Measurements from ENCODE around the gene HLA-B.

Gene HLA-B

DNA sequence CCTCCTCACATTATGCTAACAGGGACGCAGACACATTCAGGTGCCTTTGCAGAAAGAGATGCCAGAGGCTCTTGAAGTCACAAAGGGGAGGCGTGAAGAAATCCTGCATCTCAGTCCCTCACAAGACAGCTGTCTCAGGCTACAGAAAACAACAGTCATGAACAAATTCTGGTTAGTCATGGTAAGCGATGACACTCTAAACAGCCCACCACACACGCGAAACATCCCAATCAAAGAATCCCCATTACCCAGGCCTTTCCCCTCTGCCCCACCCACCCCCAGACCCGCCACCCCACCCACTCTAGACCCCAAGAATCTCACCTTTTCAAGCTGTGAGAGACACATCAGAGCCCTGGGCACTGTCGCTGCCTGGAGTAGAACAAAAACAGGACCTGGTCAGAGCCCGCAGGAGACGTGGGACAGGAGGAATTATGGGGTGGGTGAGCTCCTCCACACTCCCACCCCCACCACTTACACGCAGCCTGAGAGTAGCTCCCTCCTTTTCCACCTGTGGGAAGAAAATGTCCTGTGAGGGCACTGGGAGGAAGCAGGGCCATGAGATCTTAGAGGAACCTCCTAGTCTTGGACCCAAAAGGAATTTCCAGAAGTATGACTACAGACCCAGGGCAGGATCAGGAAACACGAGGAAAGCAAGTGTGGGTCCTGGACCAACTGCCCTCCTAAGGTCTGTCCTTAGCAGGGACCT is 2.7 kb downstream of the HLA-B start:
- Histone ChIP-seq H3K4me1 (ENCODE audit: control insufficient read depth in 2 of 2, insufficient read depth in 1 of 2, low read depth in 1 of 2, low read length in 2 of 2) (peaks cover 0 to 2% of the 10 kb centered on the region in 2 donors), H3K27ac (replicated peaks; ENCODE audit: low read length) (no peak overlapping the region), H3K27me3 (ENCODE audit: control insufficient read depth in 3 of 3, insufficient read depth in 3 of 3, low read depth in 1 of 3, low read length in 3 of 3) (peaks cover 0 to 49% (median 32%) of the 10 kb centered on the region in 3 experiments), H2BK120ac (ENCODE audit: low read depth, low read length) (no peak overlapping the region), H4K8ac (ENCODE audit: low read depth, low read length) (no peak overlapping the region), H2BK15ac (ENCODE audit: low read length) (no peak overlapping the region), H3K9ac (ENCODE audit: low read depth, low read length, poor library complexity) (no peak overlapping the region), H3K79me1 (ENCODE audit: low read depth, low read length) (no peaks in the 10 kb centered on the region), H2BK5ac (ENCODE audit: low read length) (no peak overlapping the region), H3K4me3 (ENCODE audit: low read length in 2 of 2) (no peak overlapping the region), H3K4ac (ENCODE audit: low read length) (no peak overlapping the region), H3K23ac (ENCODE audit: low read depth, low read length, poor library complexity) (no peak overlapping the region), H2AFZ (ENCODE audit: low read length) (no peak overlapping the region), H3K18ac (ENCODE audit: low read length) (no peak overlapping the region), H2AK5ac (ENCODE audit: low read depth, low read length) (no peak overlapping the region), H3K36me3 (replicated peaks in 1 of 2; ENCODE audit: control insufficient read depth in 2 of 2, insufficient read depth in 2 of 2, low read length in 2 of 2) (no peaks in the 10 kb centered on the region), H2BK12ac (ENCODE audit: low read length) (no peak overlapping the region), H3K14ac (ENCODE audit: low read length) (no peak overlapping the region), H3K4me2 (ENCODE audit: insufficient read depth, low read length, poor library complexity, severe bottlenecking) (no peak overlapping the region), H4K91ac (ENCODE audit: low read depth, low read length, poor library complexity) (no peak overlapping the region), H3K9me3 (replicated peaks in 1 of 2; ENCODE audit: control insufficient read depth in 2 of 2, insufficient read depth in 1 of 2, low read depth in 1 of 2, low read length in 2 of 2) (no peaks in the 10 kb centered on the region)
- no peak for DNase-seq (ENCODE audit: low spot score)
- no CpG with 5 or more reads among the region's 11 CpGs for WGBS, 2 donors (ENCODE audit: extremely low coverage in 2 of 2, insufficient read length in 2 of 2, insufficient replicate concordance in 1 of 2)

DNA sequence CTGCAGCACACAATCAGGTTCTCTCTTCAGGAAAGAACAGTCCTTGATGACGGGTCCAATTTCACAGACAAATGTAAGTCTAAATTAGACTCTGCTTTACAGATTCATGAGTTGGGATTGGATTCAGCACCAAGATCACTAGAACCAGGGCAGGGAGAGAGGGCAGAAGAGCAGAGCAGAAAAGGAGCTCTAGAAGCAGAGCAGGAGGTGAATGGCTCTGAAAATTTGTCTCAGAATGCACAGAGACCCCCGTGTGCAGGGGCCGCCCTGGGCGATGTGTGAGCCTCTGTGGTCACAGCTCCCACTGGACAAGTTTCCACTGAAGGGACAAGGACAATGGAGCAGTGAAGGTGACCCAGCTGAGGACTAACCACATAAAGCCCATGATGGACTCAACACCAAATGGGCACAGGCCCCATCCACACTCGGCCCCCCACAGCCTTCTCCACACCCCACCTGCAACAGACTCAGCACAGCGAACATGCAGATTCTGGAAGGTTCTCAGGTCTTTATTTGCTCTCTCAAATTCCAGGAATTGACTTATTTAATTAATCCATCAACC is 3.5 kb downstream of the HLA-B start:
- Histone ChIP-seq H3K4me3 (ENCODE audit: low read length in 2 of 2) (no peak overlapping the region), H2AFZ (ENCODE audit: low read length) (no peak overlapping the region), H3K23ac (ENCODE audit: low read depth, low read length, poor library complexity) (no peak overlapping the region), H3K9me3 (replicated peaks in 1 of 2; ENCODE audit: control insufficient read depth in 2 of 2, insufficient read depth in 1 of 2, low read depth in 1 of 2, low read length in 2 of 2) (no peaks in the 10 kb centered on the region), H3K9ac (ENCODE audit: low read depth, low read length, poor library complexity) (no peak overlapping the region), H3K27me3 (ENCODE audit: control insufficient read depth in 3 of 3, insufficient read depth in 3 of 3, low read depth in 1 of 3, low read length in 3 of 3) (peaks cover 0 to 42% (median 28%) of the 10 kb centered on the region in 3 experiments), H2BK5ac (ENCODE audit: low read length) (no peak overlapping the region), H3K4ac (ENCODE audit: low read length) (no peak overlapping the region), H2BK120ac (ENCODE audit: low read depth, low read length) (no peak overlapping the region), H3K79me1 (ENCODE audit: low read depth, low read length) (no peaks in the 10 kb centered on the region), H3K4me1 (ENCODE audit: control insufficient read depth in 2 of 2, insufficient read depth in 1 of 2, low read depth in 1 of 2, low read length in 2 of 2) (peaks cover 0 to 2% of the 10 kb centered on the region in 2 donors), H4K8ac (ENCODE audit: low read depth, low read length) (no peak overlapping the region), H3K36me3 (replicated peaks in 1 of 2; ENCODE audit: control insufficient read depth in 2 of 2, insufficient read depth in 2 of 2, low read length in 2 of 2) (no peaks in the 10 kb centered on the region), H3K27ac (replicated peaks; ENCODE audit: low read length) (no peak overlapping the region), H3K14ac (ENCODE audit: low read length) (no peak overlapping the region), H3K4me2 (ENCODE audit: insufficient read depth, low read length, poor library complexity, severe bottlenecking) (no peak overlapping the region), H3K18ac (ENCODE audit: low read length) (no peak overlapping the region), H2BK12ac (ENCODE audit: low read length) (no peak overlapping the region), H2AK5ac (ENCODE audit: low read depth, low read length) (no peak overlapping the region), H2BK15ac (ENCODE audit: low read length) (no peak overlapping the region), H4K91ac (ENCODE audit: low read depth, low read length, poor library complexity) (no peak overlapping the region)
- no peak for DNase-seq (ENCODE audit: low spot score)
- WGBS, 2 donors (ENCODE audit: extremely low coverage in 2 of 2, insufficient read length in 2 of 2, insufficient replicate concordance in 1 of 2) = no CpG with 5 or more reads among the region's 6 CpGs

DNA sequence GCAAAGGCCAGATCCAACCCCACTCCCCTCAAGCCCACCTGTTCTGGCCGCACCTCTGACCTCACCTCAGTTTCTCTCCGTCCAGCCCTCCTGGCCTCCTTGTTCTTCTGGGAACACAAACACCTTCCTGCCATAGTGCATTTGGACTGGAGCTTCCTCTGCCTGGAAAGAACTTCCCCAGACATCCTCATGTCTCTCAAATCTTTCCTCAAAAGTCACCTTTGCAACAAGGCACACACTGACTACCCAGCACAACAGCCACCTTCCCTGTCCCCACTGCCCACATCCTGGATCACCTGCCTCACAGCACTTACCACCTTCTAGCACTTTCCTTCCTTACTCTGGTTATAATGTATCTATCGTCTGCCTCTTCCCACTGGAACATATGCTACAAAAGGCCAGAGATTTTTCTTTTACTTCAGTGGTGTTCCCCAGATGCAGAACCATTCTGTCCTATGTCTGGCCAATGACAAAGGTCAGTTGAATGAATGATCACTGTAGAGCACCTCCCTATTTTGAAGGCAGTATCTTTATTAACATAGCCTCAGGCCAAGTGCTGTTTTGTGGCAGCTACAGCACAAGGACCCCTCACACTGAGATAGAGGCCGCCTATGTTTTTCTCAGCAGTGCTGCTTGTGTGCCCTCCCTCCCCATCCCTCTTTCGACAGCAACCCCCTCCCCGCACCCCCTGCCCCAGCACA is 4.1 kb downstream of the HLA-B start:
- Histone ChIP-seq H3K4me3 (ENCODE audit: low read length in 2 of 2) (no peak overlapping the region), H3K79me1 (ENCODE audit: low read depth, low read length) (no peaks in the 10 kb centered on the region), H2BK120ac (ENCODE audit: low read depth, low read length) (no peak overlapping the region), H3K9me3 (replicated peaks in 1 of 2; ENCODE audit: control insufficient read depth in 2 of 2, insufficient read depth in 1 of 2, low read depth in 1 of 2, low read length in 2 of 2) (no peaks in the 10 kb centered on the region), H3K4me2 (ENCODE audit: insufficient read depth, low read length, poor library complexity, severe bottlenecking) (no peak overlapping the region), H2BK15ac (ENCODE audit: low read length) (no peak overlapping the region), H3K23ac (ENCODE audit: low read depth, low read length, poor library complexity) (no peak overlapping the region), H2AFZ (ENCODE audit: low read length) (no peak overlapping the region), H3K4me1 (ENCODE audit: control insufficient read depth in 2 of 2, insufficient read depth in 1 of 2, low read depth in 1 of 2, low read length in 2 of 2) (peaks cover 0 to 2% of the 10 kb centered on the region in 2 donors), H3K27me3 (ENCODE audit: control insufficient read depth in 3 of 3, insufficient read depth in 3 of 3, low read depth in 1 of 3, low read length in 3 of 3) (peaks cover 0 to 36% (median 24%) of the 10 kb centered on the region in 3 experiments), H3K14ac (ENCODE audit: low read length) (no peak overlapping the region), H3K27ac (replicated peaks; ENCODE audit: low read length) (no peak overlapping the region), H2BK12ac (ENCODE audit: low read length) (no peak overlapping the region), H4K8ac (ENCODE audit: low read depth, low read length) (no peak overlapping the region), H2BK5ac (ENCODE audit: low read length) (no peak overlapping the region), H3K9ac (ENCODE audit: low read depth, low read length, poor library complexity) (no peak overlapping the region), H3K18ac (ENCODE audit: low read length) (no peak overlapping the region), H3K36me3 (replicated peaks in 1 of 2; ENCODE audit: control insufficient read depth in 2 of 2, insufficient read depth in 2 of 2, low read length in 2 of 2) (no peaks in the 10 kb centered on the region), H3K4ac (ENCODE audit: low read length) (no peak overlapping the region), H4K91ac (ENCODE audit: low read depth, low read length, poor library complexity) (no peak overlapping the region), H2AK5ac (ENCODE audit: low read depth, low read length) (no peak overlapping the region)
- no CpG with 5 or more reads among the region's 6 CpGs for WGBS, 2 donors (ENCODE audit: extremely low coverage in 2 of 2, insufficient read length in 2 of 2, insufficient replicate concordance in 1 of 2)
- DNase-seq (ENCODE audit: low spot score) = no peak

GRCh38 chr6:31352310-31352682 is 4.7 kb downstream of the HLA-B start:
- Histone ChIP-seq H3K27me3 (ENCODE audit: control insufficient read depth in 3 of 3, insufficient read depth in 3 of 3, low read depth in 1 of 3, low read length in 3 of 3) (peaks cover 0 to 31% (median 18%) of the 10 kb centered on the region in 3 experiments), H3K4me2 (ENCODE audit: insufficient read depth, low read length, poor library complexity, severe bottlenecking) (no peak overlapping the region), H2BK12ac (ENCODE audit: low read length) (no peak overlapping the region), H3K27ac (replicated peaks; ENCODE audit: low read length) (no peak overlapping the region), H3K4me3 (ENCODE audit: low read length in 2 of 2) (no peak overlapping the region), H2BK5ac (ENCODE audit: low read length) (no peak overlapping the region), H2AK5ac (ENCODE audit: low read depth, low read length) (no peak overlapping the region), H4K8ac (ENCODE audit: low read depth, low read length) (no peak overlapping the region), H3K4ac (ENCODE audit: low read length) (no peak overlapping the region), H2BK120ac (ENCODE audit: low read depth, low read length) (no peak overlapping the region), H4K91ac (ENCODE audit: low read depth, low read length, poor library complexity) (no peak overlapping the region), H3K23ac (ENCODE audit: low read depth, low read length, poor library complexity) (no peak overlapping the region), H3K9ac (ENCODE audit: low read depth, low read length, poor library complexity) (no peak overlapping the region), H3K9me3 (replicated peaks in 1 of 2; ENCODE audit: control insufficient read depth in 2 of 2, insufficient read depth in 1 of 2, low read depth in 1 of 2, low read length in 2 of 2) (no peaks in the 10 kb centered on the region), H3K4me1 (ENCODE audit: control insufficient read depth in 2 of 2, insufficient read depth in 1 of 2, low read depth in 1 of 2, low read length in 2 of 2) (peaks cover 0 to under 1% of the 10 kb centered on the region in 2 donors), H3K79me1 (ENCODE audit: low read depth, low read length) (no peaks in the 10 kb centered on the region), H2BK15ac (ENCODE audit: low read length) (no peak overlapping the region), H3K18ac (ENCODE audit: low read length) (no peak overlapping the region), H3K14ac (ENCODE audit: low read length) (no peak overlapping the region), H2AFZ (ENCODE audit: low read length) (no peak overlapping the region), H3K36me3 (replicated peaks in 1 of 2; ENCODE audit: control insufficient read depth in 2 of 2, insufficient read depth in 2 of 2, low read length in 2 of 2) (no peaks in the 10 kb centered on the region)
- WGBS, 2 donors (ENCODE audit: extremely low coverage in 2 of 2, insufficient read length in 2 of 2, insufficient replicate concordance in 1 of 2) = no CpG with 5 or more reads among the region's 8 CpGs
- DNase-seq (ENCODE audit: low spot score) = no peak
